ENCODE measurements around the gene OOSP4B.

Gene OOSP4B

DNA sequence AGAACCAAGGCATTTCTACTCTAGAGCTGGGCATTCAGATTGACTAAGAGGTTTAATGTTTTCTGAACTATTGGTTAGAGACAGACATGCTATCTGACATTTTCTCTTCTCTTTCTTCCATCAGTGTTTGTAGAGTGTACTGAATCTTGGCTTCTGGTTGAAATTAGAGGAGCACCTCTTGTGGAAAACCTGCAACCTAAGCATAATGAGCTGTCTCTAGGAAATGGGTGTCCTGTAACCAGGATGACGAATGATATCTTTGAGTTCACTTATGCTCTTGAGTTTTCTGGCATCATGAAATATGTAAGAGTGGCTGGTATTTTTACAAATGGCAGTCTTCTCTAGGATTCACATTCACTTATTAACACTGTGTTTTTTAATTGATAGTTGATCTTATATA is 33.8 kb upstream of the OOSP4B start:
- Histone ChIP-seq H3K36me3 (no peaks in the 10 kb centered on the region), H3K27ac (no peak overlapping the region), H3K27me3 (ENCODE audit: insufficient read depth, low read depth, severe bottlenecking) (no peaks in the 10 kb centered on the region), H3K4me3 (ENCODE audit: low read depth, low read length) (no peak overlapping the region), H3K9me3 (ENCODE audit: severe bottlenecking) (no peaks in the 10 kb centered on the region)
- DNase-seq = no peak
- TF ChIP-seq, protein P1, sequence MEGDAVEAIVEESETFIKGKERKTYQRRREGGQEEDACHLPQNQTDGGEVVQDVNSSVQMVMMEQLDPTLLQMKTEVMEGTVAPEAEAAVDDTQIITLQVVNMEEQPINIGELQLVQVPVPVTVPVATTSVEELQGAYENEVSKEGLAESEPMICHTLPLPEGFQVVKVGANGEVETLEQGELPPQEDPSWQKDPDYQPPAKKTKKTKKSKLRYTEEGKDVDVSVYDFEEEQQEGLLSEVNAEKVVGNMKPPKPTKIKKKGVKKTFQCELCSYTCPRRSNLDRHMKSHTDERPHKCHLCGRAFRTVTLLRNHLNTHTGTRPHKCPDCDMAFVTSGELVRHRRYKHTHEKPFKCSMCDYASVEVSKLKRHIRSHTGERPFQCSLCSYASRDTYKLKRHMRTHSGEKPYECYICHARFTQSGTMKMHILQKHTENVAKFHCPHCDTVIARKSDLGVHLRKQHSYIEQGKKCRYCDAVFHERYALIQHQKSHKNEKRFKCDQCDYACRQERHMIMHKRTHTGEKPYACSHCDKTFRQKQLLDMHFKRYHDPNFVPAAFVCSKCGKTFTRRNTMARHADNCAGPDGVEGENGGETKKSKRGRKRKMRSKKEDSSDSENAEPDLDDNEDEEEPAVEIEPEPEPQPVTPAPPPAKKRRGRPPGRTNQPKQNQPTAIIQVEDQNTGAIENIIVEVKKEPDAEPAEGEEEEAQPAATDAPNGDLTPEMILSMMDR (IDR thresholded peaks at IDR 0.05; ENCODE audit: low read depth, low read length) = no peak

DNA sequence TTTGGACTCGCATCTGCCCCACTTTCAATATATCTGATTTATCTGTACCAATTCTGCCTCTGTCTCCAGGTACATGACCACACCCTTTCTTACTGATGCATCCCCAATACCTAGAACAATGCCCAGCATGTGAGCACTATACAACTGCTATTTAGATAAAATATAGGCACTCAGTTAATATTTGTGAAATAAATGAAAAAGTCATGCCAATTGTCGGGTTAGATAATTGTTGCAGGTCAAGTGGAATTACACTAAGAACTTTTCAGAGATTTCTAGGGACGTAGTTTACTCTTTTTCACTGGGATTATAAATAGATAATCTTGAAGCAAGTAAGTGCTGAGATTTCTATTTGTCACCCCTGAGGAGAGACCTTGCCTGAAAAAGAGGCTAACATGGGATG is 32.6 kb upstream of the OOSP4B start:
- no peak for DNase-seq
- no peaks in the 10 kb centered on the region for H3K36me3 ChIP-seq
- H3K4me3 ChIP-seq (ENCODE audit: low read depth, low read length) = no peak overlapping the region
- no peaks in the 10 kb centered on the region for H3K27me3 ChIP-seq (ENCODE audit: insufficient read depth, low read depth, severe bottlenecking)
- no peaks in the 10 kb centered on the region for H3K9me3 ChIP-seq (ENCODE audit: severe bottlenecking)
- no peak overlapping the region for H3K27ac ChIP-seq
- TF ChIP-seq, protein P1 (IDR thresholded peaks at IDR 0.05; ENCODE audit: low read depth, low read length) = no peak

DNA sequence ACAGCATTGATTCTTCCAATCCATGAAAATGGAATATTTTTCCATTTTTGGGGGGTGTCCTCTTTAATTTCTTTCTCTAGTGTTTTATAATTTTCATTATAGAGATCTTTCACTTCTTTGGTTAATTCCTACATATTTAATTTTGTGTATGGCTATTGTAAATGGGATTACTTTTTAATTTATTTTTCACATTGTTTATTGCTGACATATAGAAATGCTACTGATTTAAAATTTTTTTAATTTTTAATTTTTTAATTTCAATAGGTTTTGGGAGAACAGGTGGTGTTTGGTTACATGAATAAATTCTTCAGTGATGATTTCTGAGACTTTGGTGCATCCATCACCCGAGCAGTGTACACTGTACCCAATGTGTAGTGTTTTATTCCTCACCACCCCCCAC is 26.6 kb upstream of the OOSP4B start:
- no peak overlapping the region for H3K27ac ChIP-seq
- H3K4me3 ChIP-seq (ENCODE audit: low read depth, low read length) = no peak overlapping the region
- no peak for DNase-seq
- TF ChIP-seq, protein P1 (IDR thresholded peaks at IDR 0.05; ENCODE audit: low read depth, low read length) = no peak
- no peaks in the 10 kb centered on the region for H3K9me3 ChIP-seq (ENCODE audit: severe bottlenecking)
- H3K36me3 ChIP-seq = no peaks in the 10 kb centered on the region
- no peaks in the 10 kb centered on the region for H3K27me3 ChIP-seq (ENCODE audit: insufficient read depth, low read depth, severe bottlenecking)

DNA sequence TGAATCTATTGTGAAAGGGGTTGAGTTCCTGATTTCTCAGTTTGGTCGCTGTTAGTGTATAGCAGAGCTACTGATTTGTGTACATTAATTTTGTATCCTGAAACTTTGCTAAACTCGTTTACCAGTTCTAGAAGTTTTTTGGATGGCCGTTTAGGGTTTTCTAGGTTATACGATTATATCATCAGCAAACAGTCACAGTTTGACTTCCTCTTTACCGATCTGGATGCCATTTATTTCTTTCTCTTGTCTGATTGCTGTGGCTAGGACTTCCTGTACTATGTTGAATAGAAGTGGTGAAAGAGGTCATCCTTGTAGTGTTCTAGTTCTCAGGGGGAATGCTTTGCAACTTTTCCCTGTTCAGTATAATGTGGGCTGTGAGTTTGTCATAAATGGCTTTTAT is 24.6 kb upstream of the OOSP4B start:
- no peak for DNase-seq
- TF ChIP-seq, protein P1 (IDR thresholded peaks at IDR 0.05; ENCODE audit: low read depth, low read length) = no peak
- no peaks in the 10 kb centered on the region for H3K36me3 ChIP-seq

DNA sequence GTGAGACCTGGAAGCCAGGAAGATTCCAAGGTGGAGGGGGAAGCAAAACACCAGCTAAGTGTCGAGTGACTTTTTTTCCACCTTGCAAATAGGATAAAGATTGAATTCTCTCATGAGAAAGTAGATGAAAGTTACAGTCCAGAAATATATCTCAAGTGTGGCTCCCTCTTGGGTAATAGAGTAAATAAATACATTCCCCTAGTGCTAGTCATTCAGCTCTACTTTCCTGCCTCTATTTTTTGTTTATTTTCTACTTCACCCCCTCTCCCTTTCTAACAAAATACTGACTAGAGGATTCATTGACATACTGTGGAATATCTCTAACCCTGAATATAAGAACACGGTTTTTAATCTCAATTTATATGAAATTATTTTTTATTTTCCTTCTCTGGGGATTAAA is 19.2 kb upstream of the OOSP4B start:
- no peaks in the 10 kb centered on the region for H3K27me3 ChIP-seq (ENCODE audit: insufficient read depth, low read depth, severe bottlenecking)
- no peak overlapping the region for H3K27ac ChIP-seq
- no peaks in the 10 kb centered on the region for H3K9me3 ChIP-seq (ENCODE audit: severe bottlenecking)
- DNase-seq = no peak
- TF ChIP-seq, protein P1 (IDR thresholded peaks at IDR 0.05; ENCODE audit: low read depth, low read length) = no peak
- H3K4me3 ChIP-seq (ENCODE audit: low read depth, low read length) = no peak overlapping the region
- no peaks in the 10 kb centered on the region for H3K36me3 ChIP-seq

More for the DNA sequence above, 24.6 kb upstream of the OOSP4B start:
- H3K4me3 ChIP-seq (ENCODE audit: low read depth, low read length) = no peak overlapping the region
- H3K27ac ChIP-seq = no peak overlapping the region
- no peaks in the 10 kb centered on the region for H3K27me3 ChIP-seq (ENCODE audit: insufficient read depth, low read depth, severe bottlenecking)
- no peaks in the 10 kb centered on the region for H3K9me3 ChIP-seq (ENCODE audit: severe bottlenecking)

DNA sequence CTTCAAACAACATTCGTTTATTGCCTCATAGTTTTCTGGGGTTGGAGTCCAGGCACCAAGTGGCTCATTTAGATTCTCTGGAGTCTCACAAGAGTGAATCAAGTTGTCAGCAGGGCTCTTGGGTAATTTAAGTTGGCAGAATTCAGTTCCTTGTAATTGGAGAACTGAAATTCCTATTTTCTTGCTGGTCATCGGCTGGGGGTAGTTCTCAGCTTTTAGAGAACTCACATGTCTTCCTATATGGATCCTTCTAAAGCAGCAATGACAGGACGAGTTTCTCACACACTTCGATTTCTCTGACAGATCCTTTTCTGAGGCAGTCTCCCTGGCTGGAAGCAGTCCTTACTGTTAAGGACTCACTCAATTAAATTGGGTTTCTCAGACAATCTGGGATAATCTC is 17.3 kb upstream of the OOSP4B start:
- Histone ChIP-seq H3K27me3 (ENCODE audit: insufficient read depth, low read depth, severe bottlenecking) (no peaks in the 10 kb centered on the region), H3K36me3 (no peaks in the 10 kb centered on the region), H3K9me3 (ENCODE audit: severe bottlenecking) (no peaks in the 10 kb centered on the region), H3K27ac (peak overlapping the region; percentile 23), H3K4me3 (ENCODE audit: low read depth, low read length) (no peak overlapping the region)
- DNase-seq = peak; percentile 76
- TF ChIP-seq, protein P1 (IDR thresholded peaks at IDR 0.05; ENCODE audit: low read depth, low read length) = no peak

Measured in WERI-Rb-1 (cell line).